GM12892 (cell line): ENCODE data around the gene KCTD1.

Experiments
- POLR2A ChIP-seq: IDR thresholded peaks from 2 replicates; pipeline ENCODE4 v1.6.1; 2011; ENCODE audit warnings: low read depth, low read length, control low read depth
- POLR2AphosphoS5 ChIP-seq: IDR thresholded peaks from 2 replicates; pipeline ENCODE4 v1.6.1; 2011; ENCODE audit warnings: low read depth, low read length, control low read depth
- TAF1 ChIP-seq: IDR thresholded peaks from 2 replicates; pipeline ENCODE4 v1.6.1; 2011; ENCODE audit warnings: low read depth, mild to moderate bottlenecking, control low read depth, low read length, borderline replicate concordance

GRCh38 chr18:26562568-26562967, 14.2 kb upstream of the KCTD1 start:
- TF ChIP-seq TAF1 (no peak), POLR2AphosphoS5 (no peak), POLR2A (no peak)
